SK-N-SH treated with all-trans-retinoic acid at 6 μM for 48 hours (cell line): ENCODE results near the gene NSUN5.
"Not testable (repeated sequence)": the region's sequence is repeated elsewhere in the genome, so short reads cannot be mapped to it uniquely, and the experiment has no call there.

Experiments
- ATAC-seq: fragments of 200-7000 bp; cut with Tn5 transposase; 3 replicates; pipeline ENCODE4 v1.9.1; 2020; ENCODE audit warnings: mild to moderate bottlenecking, moderate library complexity
- BACH2 ChIP-seq: fragments of 250-450 bp; sonication (Bioruptor Pico); IDR thresholded peaks from 2 replicates; pipeline ENCODE4 v1.9.0; 2021; ENCODE audit warnings: mild to moderate bottlenecking, borderline replicate concordance
- CREB5 ChIP-seq: fragments of 250-450 bp; sonication (Bioruptor Pico); IDR thresholded peaks from 2 replicates; pipeline ENCODE4 v1.5.1; 2020; ENCODE audit warnings: low read depth, mild to moderate bottlenecking, moderate library complexity
- CSDC2 ChIP-seq: fragments of 250-450 bp; sonication (Bioruptor Pico); IDR thresholded peaks from 2 replicates; pipeline ENCODE4 v1.5.0; 2020; ENCODE audit warnings: mild to moderate bottlenecking, moderate library complexity
- CSRNP3 ChIP-seq: fragments of 250-450 bp; sonication (Bioruptor Pico); IDR thresholded peaks from 2 replicates; pipeline ENCODE4 v1.5.1; 2021; ENCODE audit warnings: mild to moderate bottlenecking, moderate library complexity
- GLIS3 ChIP-seq: fragments of 250-450 bp; sonication (Bioruptor Pico); IDR thresholded peaks from 2 replicates; pipeline ENCODE4 v1.5.0; 2020; ENCODE audit warnings: mild to moderate bottlenecking, moderate library complexity
- ISL1 ChIP-seq: fragments of 250-450 bp; sonication (Bioruptor Pico); IDR thresholded peaks from 2 replicates; pipeline ENCODE4 v2.1.2; 2022; ENCODE audit warnings: mild to moderate bottlenecking, moderate library complexity
- OSR1 ChIP-seq: fragments of 250-450 bp; sonication (Bioruptor Pico); IDR thresholded peaks from 2 replicates; pipeline ENCODE4 v1.8.0; 2022; ENCODE audit warnings: moderate library complexity, mild to moderate bottlenecking, inconsistent platforms
- PATZ1 ChIP-seq: fragments of 250-450 bp; sonication (Bioruptor Pico); IDR thresholded peaks from 2 replicates; pipeline ENCODE4 v1.8.0; 2020; ENCODE audit warnings: mild to moderate bottlenecking, moderate library complexity, borderline replicate concordance
- POU6F1 ChIP-seq: fragments of 250-450 bp; sonication (Bioruptor Pico); IDR thresholded peaks from 2 replicates; pipeline ENCODE4 v1.8.0; 2021; ENCODE audit warnings: low read depth, mild to moderate bottlenecking, moderate library complexity, borderline replicate concordance
- RARB ChIP-seq: fragments of 250-450 bp; sonication (Bioruptor Pico); IDR thresholded peaks from 2 replicates; pipeline ENCODE4 v1.8.0; 2021; ENCODE audit warnings: mild to moderate bottlenecking, moderate library complexity
- SNAI2 ChIP-seq: fragments of 250-450 bp; sonication (Bioruptor Pico); IDR thresholded peaks from 2 replicates; pipeline ENCODE4 v1.5.0; 2020; ENCODE audit warnings: mild to moderate bottlenecking, moderate library complexity
- TCF4 ChIP-seq: fragments of 250-450 bp; sonication (Bioruptor Pico); IDR thresholded peaks from 2 replicates; pipeline ENCODE4 v1.8.0; 2021; ENCODE audit warnings: mild to moderate bottlenecking, moderate library complexity, borderline replicate concordance
- TSHZ2 ChIP-seq: fragments of 250-450 bp; sonication (Bioruptor Pico); IDR thresholded peaks from 2 replicates; pipeline ENCODE4 v1.5.0; 2020; ENCODE audit warnings: mild to moderate bottlenecking, moderate library complexity
- ZC3H10 ChIP-seq: fragments of 250-450 bp; sonication (Bioruptor Pico); IDR thresholded peaks from 2 replicates; pipeline ENCODE4 v1.5.1; 2021; ENCODE audit warnings: mild to moderate bottlenecking, moderate library complexity
- ZFP3 ChIP-seq: fragments of 250-450 bp; sonication (Bioruptor Pico); IDR thresholded peaks from 2 replicates; pipeline ENCODE4 v1.5.0; 2020; ENCODE audit warnings: mild to moderate bottlenecking, moderate library complexity
- ZFP30 ChIP-seq: fragments of 450-650 bp; formaldehyde crosslinking; IDR thresholded peaks from 2 replicates; pipeline ENCODE4 v1.5.0; 2022; ENCODE audit warnings: mild to moderate bottlenecking, moderate library complexity
- ZNF565 ChIP-seq: fragments of 450-650 bp; formaldehyde crosslinking; conservative IDR thresholded peaks from 2 replicates; pipeline ENCODE4 v1.5.0; 2020; ENCODE audit warnings: low read depth, mild to moderate bottlenecking, moderate library complexity
- ZNF8 ChIP-seq: fragments of 450-650 bp; formaldehyde crosslinking; IDR thresholded peaks from 2 replicates; pipeline ENCODE4 v1.5.0; 2020; ENCODE audit warnings: mild to moderate bottlenecking, moderate library complexity

NSUN5 gene

GRCh38 chr7:73304071-73304470 is 4.6 kb downstream of the NSUN5 start:
- no peak for ATAC-seq
- TF ChIP-seq CSDC2 (no peak), BACH2 (no peak), CREB5 (CRISPR knock-in tag) (no peak), CSRNP3 (no peak), ZFP3 (CRISPR knock-in tag) (no peak), RARB (CRISPR knock-in tag) (no peak), OSR1 (CRISPR knock-in tag) (no peak), ZFP30 (CRISPR knock-in tag) (no peak), GLIS3 (no peak), ZNF565 (CRISPR knock-in tag) (no peak), ISL1 (no peak), TSHZ2 (CRISPR knock-in tag) (no peak)

- TF ChIP-seq ZC3H10 (CRISPR knock-in tag) (no peak), TCF4 (CRISPR knock-in tag) (no peak), POU6F1 (CRISPR knock-in tag) (no peak), ISL1 (no peak), SNAI2 (no peak), ZNF8 (CRISPR knock-in tag) (no peak), PATZ1 (CRISPR knock-in tag) (no peak), ZFP30 (CRISPR knock-in tag) (no peak), CREB5 (CRISPR knock-in tag) (no peak), CSRNP3 (no peak)
- no peak for ATAC-seq
Measured at GRCh38 chr7:73303546-73303945, 5.1 kb downstream of the NSUN5 start.

GRCh38 chr7:73302846-73303245 is 5.8 kb downstream of the NSUN5 start:
- not testable (repeated sequence) for ATAC-seq

- ATAC-seq = peak; percentile 45
Measured at GRCh38 chr7:73301108-73301507, 7.5 kb downstream of the NSUN5 start.

GRCh38 chr7:73299812-73300211 is 8.8 kb downstream of the NSUN5 start:
- peak; percentile 28 for ATAC-seq

GRCh38 chr7:73297706-73298105 is 10.9 kb downstream of the NSUN5 start:
- ATAC-seq = not testable (repeated sequence)

GRCh38 chr7:73297235-73297634 is 11.4 kb downstream of the NSUN5 start:
- not testable (repeated sequence) for ATAC-seq

GRCh38 chr7:73277210-73277609 is 31.4 kb downstream of the NSUN5 start:
- ATAC-seq = peak; percentile 79

GRCh38 chr7:73267813-73268212 is 40.8 kb downstream of the NSUN5 start:
- not testable (repeated sequence) for ATAC-seq
